Measurements from ENCODE around the gene C19orf85.
"Not testable (repeated sequence)": the region's sequence is repeated elsewhere in the genome, so short reads cannot be mapped to it uniquely, and the experiment has no call there.

The C19orf85 gene

GRCh38 chr19:55464662-55465054 lies at the start of gene C19orf85:
Gene C19orf85 (minus strand): TSS chr19:55464751. CDS start chr19:55464554, 197 bp downstream.
- DNase-seq: no peak

GRCh38 chr19:55508120-55508519 lies 43.6 kb upstream of the C19orf85 start:
- DNase-seq: peak; percentile 8

GRCh38 chr19:55504981-55505380 lies 40.4 kb upstream of the C19orf85 start:
- no peak for DNase-seq

- no peak for DNase-seq
These were observed 39.7 kb upstream of the C19orf85 start for GRCh38 chr19:55504252-55504603.

GRCh38 chr19:55503502-55504251 lies 39.1 kb upstream of the C19orf85 start:
- DNase-seq: peak; percentile 94

- no peak for DNase-seq
These were observed 38.6 kb upstream of the C19orf85 start for GRCh38 chr19:55503157-55503501.

- no peak for DNase-seq
These were observed 37.8 kb upstream of the C19orf85 start for GRCh38 chr19:55502197-55502952.

GRCh38 chr19:55500368-55500952 lies 35.9 kb upstream of the C19orf85 start:
- DNase-seq: no peak

GRCh38 chr19:55498246-55498840 lies 33.8 kb upstream of the C19orf85 start:
- no peak for DNase-seq

GRCh38 chr19:55497763-55498162 lies 33.2 kb upstream of the C19orf85 start:
- DNase-seq: no peak

- not testable (repeated sequence) for DNase-seq
These were observed 32.3 kb upstream of the C19orf85 start for GRCh38 chr19:55496820-55497219.

- no peak for DNase-seq
These were observed 31.2 kb upstream of the C19orf85 start for GRCh38 chr19:55495646-55496349.

- DNase-seq: no peak
These were observed 29.7 kb upstream of the C19orf85 start for GRCh38 chr19:55494172-55494761.

GRCh38 chr19:55493645-55494171 lies 29.2 kb upstream of the C19orf85 start:
- DNase-seq: no peak

- peak; percentile 81 for DNase-seq
These were observed 28.6 kb upstream of the C19orf85 start for GRCh38 chr19:55493052-55493644.

- no peak for DNase-seq
These were observed 27.9 kb upstream of the C19orf85 start for GRCh38 chr19:55492362-55492944.

GRCh38 chr19:55491546-55492360 lies 27.2 kb upstream of the C19orf85 start:
- DNase-seq: no peak

GRCh38 chr19:55490478-55491432 lies 26.2 kb upstream of the C19orf85 start:
- DNase-seq: no peak
